Esophagus muscularis mucosa (tissue), 4 donors: ENCODE results near the gene DLG1. TPM values are rescaled to one million over a fixed set of nuclear protein-coding genes. Genes with fewer than 3 reads are reported as not detected.

Experiments used
- DNase-seq: peaks from one replicate; pipeline ENCODE4 v3.0.0-alpha.2; 2017; ENCODE audit errors: extremely low spot score
- H3K27ac ChIP-seq, 4 donors: fragments of 200-600 bp; sonication (generic); replicated peaks in 1 of 4; 1 replicate in 3 of 4; 2 replicates in 1 of 4; pipeline ENCODE4 v1.5.1; 2016 to 2019; ENCODE audit warnings: mild to moderate bottlenecking in 1 of 4
- H3K27me3 ChIP-seq, 4 donors: fragments of 200-600 bp; sonication (generic); one replicate each; pipeline versions ENCODE4 v1.5.1 to v1.6.0; 2016 to 2019
- H3K36me3 ChIP-seq, 4 donors: fragments of 200-600 bp; sonication (generic); one replicate each; pipeline ENCODE4 v1.5.1; 2016 to 2019
- H3K4me1 ChIP-seq, 4 donors: fragments of 200-600 bp; sonication (generic); one replicate each; pipeline ENCODE4 v1.5.1; 2016 to 2019
- H3K4me3 ChIP-seq, 4 donors: fragments of 200-600 bp; sonication (generic); 1 replicate in 2 of 4; 2 replicates in 2 of 4; pipeline ENCODE4 v1.5.1; 2016 to 2019; ENCODE audit warnings: mild to moderate bottlenecking in 4 of 4, moderate library complexity in 1 of 4
- H3K9me3 ChIP-seq, 4 donors: fragments of 200-600 bp; sonication (generic); 1 replicate in 3 of 4; 2 replicates in 1 of 4; pipeline ENCODE4 v1.5.1; 2016 to 2019
- CTCF ChIP-seq, 3 experiments: fragments of 200-600 bp in 2 of 3; fragments of 450-650 bp in 1 of 3; sonication (generic) in 2 of 3; IDR thresholded peaks; one replicate each; pipeline ENCODE4 v1.5.1; 2017 to 2019; ENCODE audit warnings: antibody characterized with exemption in 3 of 3, mild to moderate bottlenecking in 2 of 3, moderate library complexity in 1 of 3
- EP300 ChIP-seq: sonication (generic); formaldehyde crosslinking; IDR thresholded peaks from one replicate; pipeline ENCODE4 v1.6.1; 2017; ENCODE audit warnings: antibody characterized with exemption
- POLR2A ChIP-seq: fragments of 450-650 bp; IDR thresholded peaks from one replicate; pipeline ENCODE4 v1.6.1; 2017; ENCODE audit warnings: antibody characterized with exemption, moderate library complexity, mild to moderate bottlenecking, low read depth
- POLR2AphosphoS5 ChIP-seq, 2 donors: sonication (generic); formaldehyde crosslinking; IDR thresholded peaks; one replicate each; pipeline ENCODE4 v1.6.1; 2017; ENCODE audit warnings: antibody characterized with exemption in 2 of 2
- WGBS: methylation state at CpG from one replicate; pipeline ENCODE4 v1.1.5; 2018; 5-methylcytosine and 5-hydroxymethylcytosine counted together
- intact Hi-C: fragments of 100-400 bp; cut with DNase I; formaldehyde crosslinking; loops from one replicate; pipeline ENCODE4 v1.15.1; 2023
- total RNA-seq, 4 donors: library from RNA; depleted of rRNA; stranded (reverse); fragments of >200 nt; gene quantifications; one replicate each; pipeline versions ENCODE4 v1.1.0 to v1.2.1, GENCODE V29; 2016

Gene DLG1
- total RNA-seq, 4 donors from 2014 or later = 56.8 to 73.1 (median 69.1) TPM

- WGBS = 100% methylated on average over 1 of the region's 1 CpG
- H3K36me3 ChIP-seq = no peaks in the 10 kb centered on the region
- no peak for TF ChIP-seq CTCF (IDR thresholded peaks at IDR 0.05)
- no peak for TF ChIP-seq POLR2A
- no peak for TF ChIP-seq EP300
- TF ChIP-seq POLR2AphosphoS5 (IDR thresholded peaks at IDR 0.05) = no peak
- intact Hi-C loops = no loop called here
- no peaks in the 10 kb centered on the region for H3K9me3 ChIP-seq
- H3K4me1 ChIP-seq = peaks cover 12 to 29% (median 16%) of the 10 kb centered on the region in 4 donors
- H3K4me3 ChIP-seq = no peak overlapping the region
- H3K27ac ChIP-seq = no peak overlapping the region
- no peak for DNase-seq
- no peaks in the 10 kb centered on the region for H3K27me3 ChIP-seq
These were observed 37.3 kb downstream of the DLG1 start for GRCh38 chr3:197261164-197261509.

- Histone ChIP-seq H3K4me3 (no peak overlapping the region), H3K27me3 (no peaks in the 10 kb centered on the region), H3K4me1 (peaks cover 12 to 34% (median 17%) of the 10 kb centered on the region in 4 donors), H3K27ac (no peak overlapping the region), H3K9me3 (no peaks in the 10 kb centered on the region), H3K36me3 (no peaks in the 10 kb centered on the region)
- DNase-seq = no peak
- WGBS = 69% methylated on average over 4 of the region's 4 CpGs
- TF ChIP-seq POLR2A = no peak
- TF ChIP-seq CTCF (IDR thresholded peaks at IDR 0.05) = no peak
- TF ChIP-seq EP300 = no peak
- TF ChIP-seq POLR2AphosphoS5 (IDR thresholded peaks at IDR 0.05) = no peak
- intact Hi-C loops = no loop called here
These were observed 37.8 kb downstream of the DLG1 start for GRCh38 chr3:197260491-197261163.

GRCh38 chr3:197259096-197259495, 39.3 kb downstream of the DLG1 start:
- TF ChIP-seq EP300 (no peak), CTCF (IDR thresholded peaks at IDR 0.05) (no peak), POLR2A (no peak), POLR2AphosphoS5 (IDR thresholded peaks at IDR 0.05) (no peak)
- Histone ChIP-seq H3K36me3 (no peaks in the 10 kb centered on the region), H3K27ac (no peak overlapping the region), H3K9me3 (no peaks in the 10 kb centered on the region), H3K4me1 (peaks cover 12 to 34% (median 20%) of the 10 kb centered on the region in 4 donors), H3K4me3 (no peak overlapping the region), H3K27me3 (no peaks in the 10 kb centered on the region)
- DNase-seq = no peak
- WGBS = 85% methylated on average over 2 of the region's 2 CpGs
- intact Hi-C loops = no loop called here

- Histone ChIP-seq H3K36me3 (no peaks in the 10 kb centered on the region), H3K27ac (no peak overlapping the region), H3K9me3 (no peaks in the 10 kb centered on the region), H3K4me1 (peaks cover 12 to 34% (median 23%) of the 10 kb centered on the region in 4 donors), H3K4me3 (no peak overlapping the region), H3K27me3 (no peaks in the 10 kb centered on the region)
- intact Hi-C loops = no loop called here
- WGBS = 71% methylated on average over 6 of the region's 6 CpGs
- no peak for DNase-seq
- TF ChIP-seq POLR2AphosphoS5 (IDR thresholded peaks at IDR 0.05) (no peak), EP300 (no peak), POLR2A (no peak), CTCF (IDR thresholded peaks at IDR 0.05) (no peak)
These were observed 40.1 kb downstream of the DLG1 start for GRCh38 chr3:197258168-197258755.
